Amygdala (tissue), 56 donors: ENCODE data around the gene GLA.

ENCODE experiments used
- DNase-seq, 56 donors: peaks; one replicate each; lab custom pipeline; 2025; lab: John Stamatoyannopoulos, UW

The GLA gene

DNA sequence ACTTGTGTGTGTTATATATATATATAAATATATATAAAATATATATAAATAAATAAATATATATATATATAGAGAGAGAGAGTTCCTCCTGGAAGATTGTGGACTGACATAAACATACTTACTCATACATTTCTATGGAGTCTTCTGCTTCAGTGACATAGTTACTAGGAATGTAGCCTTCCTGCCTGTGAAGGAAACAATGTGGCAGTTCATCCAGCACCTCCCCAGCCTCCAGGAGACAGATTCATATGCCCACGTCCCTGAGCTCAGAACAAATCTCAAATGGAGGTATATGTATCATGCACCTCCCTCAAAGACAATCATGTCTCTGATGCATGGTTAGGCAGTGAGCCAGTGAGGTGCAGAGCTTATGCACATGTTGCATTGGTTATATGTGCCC is 47.8 kb downstream of the GLA start:
- no peak for DNase-seq

DNA sequence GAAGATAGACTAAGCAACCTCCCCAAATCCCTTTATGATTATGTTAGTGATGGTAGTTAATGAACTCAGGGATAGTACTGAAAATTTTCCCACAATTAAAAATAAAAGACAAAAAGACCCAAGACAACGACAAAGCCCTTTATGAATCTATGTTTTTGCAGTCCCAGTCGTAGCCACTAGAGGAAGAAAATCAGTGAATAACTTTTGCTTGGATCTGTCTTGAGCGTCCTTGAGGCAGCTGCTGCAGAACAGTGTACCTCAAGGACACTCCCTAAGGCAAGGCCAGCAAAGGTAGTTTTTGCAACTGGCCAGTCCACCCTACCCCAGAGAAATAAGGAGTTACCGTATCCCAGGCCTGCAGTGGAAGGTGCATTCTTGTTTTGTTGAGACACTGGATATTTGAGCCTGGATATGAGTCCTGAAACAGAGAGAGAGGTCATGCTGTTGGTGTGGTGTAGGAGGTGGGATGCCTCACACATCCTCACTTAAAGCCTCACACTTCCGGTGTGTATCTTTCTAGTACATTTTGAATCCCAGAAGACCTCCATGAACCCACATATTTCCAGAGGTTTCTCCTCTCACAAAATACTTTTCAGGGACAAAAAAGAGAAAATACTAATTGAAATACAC is 50.4 kb downstream of the GLA start:
- DNase-seq: no peak

DNA sequence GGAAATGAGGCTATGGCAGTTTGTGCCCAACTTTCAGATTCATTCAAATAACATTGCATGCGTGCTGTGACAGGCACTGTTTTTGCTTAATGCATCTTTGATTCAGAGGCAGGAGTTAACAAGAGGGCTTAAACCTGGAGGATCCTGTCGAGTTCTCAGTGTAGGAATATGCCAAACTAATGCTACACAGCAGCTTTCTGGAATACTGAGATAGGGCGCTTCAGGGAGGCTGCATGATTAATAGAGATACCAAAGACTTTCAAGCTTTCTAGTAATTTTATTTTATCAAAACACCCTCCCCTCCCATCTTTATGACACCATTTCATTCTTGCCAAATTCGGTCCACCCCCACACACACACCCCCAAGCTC is 58.5 kb downstream of the GLA start:
- DNase-seq: no peak

DNA sequence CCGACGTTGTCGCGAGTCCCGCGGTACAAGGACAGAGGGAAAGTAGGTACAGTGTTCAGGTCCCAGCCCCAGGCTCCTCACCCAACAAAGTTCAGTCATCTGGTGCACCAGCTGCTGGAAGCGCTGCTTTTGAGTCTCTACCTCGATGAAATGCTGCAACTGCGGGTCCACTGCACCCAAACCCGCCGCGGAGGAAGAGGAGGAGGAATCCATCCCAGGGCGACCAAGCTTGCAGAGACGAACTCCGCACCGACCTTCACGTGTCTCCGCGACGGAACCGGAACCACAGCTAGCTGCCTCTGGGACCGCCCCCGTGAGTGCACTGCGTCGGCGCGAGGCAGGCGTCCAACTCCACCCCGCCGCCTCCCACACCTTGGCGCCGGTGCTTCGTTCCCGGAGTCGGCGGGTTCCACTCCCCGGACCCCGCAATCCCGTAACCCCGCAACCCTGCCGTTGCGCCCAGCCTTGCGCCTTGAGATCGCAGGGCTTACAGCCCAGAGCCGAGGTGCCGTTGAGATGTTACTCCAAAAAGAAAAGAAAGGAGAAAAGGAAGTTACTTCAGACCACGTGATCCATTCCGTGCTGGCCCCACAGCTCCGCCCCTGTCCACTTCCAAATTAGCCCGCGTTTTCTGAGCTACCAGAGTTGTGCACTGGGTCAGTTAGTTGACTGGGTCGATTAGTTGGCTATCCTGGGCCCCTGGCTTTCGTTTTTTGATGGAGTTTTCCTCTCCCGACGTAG is 59.1 kb downstream of the GLA start, which contains the start of gene TIMM8A:
Gene TIMM8A (minus strand): TSS at position 291 of the 741 bp plus-strand sequence. CDS start 78 bp downstream, at position 213.
- peak; percentile 0 to 78 (median 50) for DNase-seq

DNA sequence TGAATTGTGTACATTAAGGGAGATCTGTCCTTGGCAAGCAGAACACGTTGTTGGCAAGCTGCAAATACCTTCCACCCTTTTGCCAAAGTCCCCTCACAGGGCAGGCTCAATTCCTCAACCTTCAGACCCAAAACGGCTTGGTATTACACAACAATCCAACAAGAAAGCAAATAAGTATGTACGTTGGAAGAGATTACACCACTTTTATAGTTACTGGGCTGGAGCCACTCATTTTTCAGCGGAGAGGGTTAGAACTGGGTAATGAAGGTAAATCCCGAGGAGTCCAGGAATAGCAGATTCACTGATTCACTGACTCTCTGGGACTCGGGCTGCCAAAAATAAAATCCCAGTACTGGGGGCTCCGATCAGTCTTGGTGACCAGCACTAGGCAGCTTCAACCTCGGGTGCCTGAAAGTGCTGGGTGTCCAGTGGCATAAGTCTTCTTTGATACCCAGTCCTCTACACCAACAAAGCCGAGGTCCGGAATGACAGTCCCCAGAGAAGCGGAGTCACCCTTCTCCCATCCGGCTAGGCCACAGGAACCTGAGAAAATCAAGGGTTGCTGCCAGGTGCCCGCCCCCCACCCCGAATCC is 59.8 kb downstream of the GLA start:
- peak in 8 of 56 donors; percentile 0 to 33 (median 17) for DNase-seq
